ENCODE measurements around the gene RIOK1. TPM values are rescaled to one million over a fixed set of nuclear protein-coding genes. Genes with fewer than 3 reads are reported as not detected.

The RIOK1 gene
- total and polyA plus RNA-seq, 2 of the 8 experiments (the other 6 are each of a cell fraction or from before 2014, with no cell fraction given) = 11.8 to 26.9 TPM

DNA sequence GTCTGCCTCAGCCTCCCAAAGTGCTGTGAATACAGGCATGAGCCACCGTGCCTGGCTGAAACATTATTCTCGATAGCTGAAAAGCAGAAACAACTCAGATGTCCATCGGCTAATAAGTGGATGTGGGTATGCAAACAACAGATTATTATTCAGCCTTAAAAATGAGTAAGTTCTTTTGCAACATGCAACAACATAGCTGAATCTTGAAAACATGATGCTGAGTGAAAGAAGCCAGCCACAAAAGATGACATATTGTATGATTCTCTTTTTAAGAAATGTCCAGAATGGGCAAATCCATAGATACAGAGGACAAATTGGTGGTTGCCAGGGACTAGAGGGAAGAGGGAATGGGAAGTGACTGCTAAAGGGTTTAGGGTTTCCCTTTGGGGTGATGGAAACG, 61.7 kb downstream of the RIOK1 start:
- H3K79me1 ChIP-seq (ENCODE audit: low read depth, low read length) = no peaks in the 10 kb centered on the region
- H2BK120ac ChIP-seq (replicated peaks; ENCODE audit: low read depth, low read length) = no peak overlapping the region
- no peak overlapping the region for H2BK20ac ChIP-seq (ENCODE audit: low read length)
- no peak overlapping the region for H2AFZ ChIP-seq (ENCODE audit: low read length)
- no peak for DNase-seq (ENCODE audit: low read depth in 1 of 2, low spot score in 2 of 2)
- H2BK12ac ChIP-seq (ENCODE audit: low read depth, low read length) = no peak overlapping the region
- H3K23me2 ChIP-seq (ENCODE audit: low read depth, low read length) = peaks cover 5% of the 10 kb centered on the region; the same call in 1 of the 2 replicates
- H2AK5ac ChIP-seq (ENCODE audit: low read depth, low read length) = no peak overlapping the region
- TF ChIP-seq CHD2 (IDR thresholded peaks at IDR 0.05; ENCODE audit: low read length) (no peak), GTF2F1 (IDR thresholded peaks at IDR 0.05; ENCODE audit: borderline replicate concordance, low read depth, low read length) (no peak), ATF2 (IDR thresholded peaks at IDR 0.05; ENCODE audit: low read length) (no peak), RBBP5 (IDR thresholded peaks at IDR 0.05; ENCODE audit: borderline replicate concordance, low read depth, low read length) (no peak), CBX8 (IDR thresholded peaks at IDR 0.05; ENCODE audit: borderline replicate concordance, low read depth, low read length) (no peak), BRCA1 (IDR thresholded peaks at IDR 0.05; ENCODE audit: low read depth, low read length) (no peak), BACH1 (IDR thresholded peaks at IDR 0.05; ENCODE audit: low read length) (no peak), KDM1A (IDR thresholded peaks at IDR 0.05; ENCODE audit: borderline replicate concordance, low read length) (no peak), ASH2L (IDR thresholded peaks at IDR 0.05; ENCODE audit: low read length) (no peak)
- H3K9ac ChIP-seq (replicated peaks in 1 of 4; ENCODE audit: extremely low read depth in 1 of 4, low read depth in 3 of 4, low read length in 3 of 4) = no peak overlapping the region
- H3K79me2 ChIP-seq (ENCODE audit: control insufficient read depth in 1 of 2, insufficient read depth in 2 of 2, low read length in 2 of 2) = no peaks in the 10 kb centered on the region
- H3K36me3 ChIP-seq (ENCODE audit: control insufficient read depth in 2 of 4, insufficient read depth in 4 of 4, low read length in 3 of 4) = no peaks in the 10 kb centered on the region
- no peaks in the 10 kb centered on the region; a peak in 1 of 4 replicates for H3K9me3 ChIP-seq (ENCODE audit: insufficient read depth in 2 of 2, low read depth in 1 of 2, low read length in 1 of 2)
- no peak overlapping the region for H3K14ac ChIP-seq (ENCODE audit: insufficient read length)
- H2BK5ac ChIP-seq (ENCODE audit: low read depth, low read length) = no peak overlapping the region
- no peak for FAIRE-seq
- no peak overlapping the region for H2BK15ac ChIP-seq (ENCODE audit: low read length)
- no peaks in the 10 kb centered on the region for H3K27me3 ChIP-seq (replicated peaks in 1 of 4; ENCODE audit: control insufficient read depth in 3 of 4, extremely low read depth in 1 of 4, insufficient read depth in 3 of 4, low read length in 3 of 4)
- no peak overlapping the region for H3K23ac ChIP-seq (ENCODE audit: insufficient read length)
- H3K4me3 ChIP-seq (ENCODE audit: extremely low read depth in 1 of 4, insufficient read depth in 2 of 4, low read depth in 3 of 4, low read length in 4 of 4) = no peak overlapping the region
- no peak overlapping the region for H3K4ac ChIP-seq (replicated peaks; ENCODE audit: insufficient read length, low read depth, low read length)
- CTCF ChIA-PET (ENCODE audit: partially characterized antibody) = interaction anchor here (0.7 to 1.6 kb wide), 2 partner anchors 10 to 85 kb away, joined by 3 to 4 read pairs; no protein-coding TSS in a partner anchor
- H4K5ac ChIP-seq (ENCODE audit: insufficient read length, low read depth, low read length) = no peak overlapping the region
- 64% methylated on average over 4 of the region's 4 CpGs; no CpG with 5 or more reads in 1 of the 2 experiments for WGBS, 2 experiments (ENCODE audit: extremely low coverage in 1 of 2, insufficient coverage in 1 of 2, insufficient read length in 1 of 2, insufficient replicate concordance in 2 of 2, low coverage in 1 of 2, low lambda C conversion rate in 2 of 2, missing lambda C conversion rate in 1 of 2)
- H4K20me1 ChIP-seq (replicated peaks in 1 of 2; ENCODE audit: control insufficient read depth in 1 of 2, insufficient read depth in 2 of 2, low read length in 2 of 2) = no peaks in the 10 kb centered on the region
- peaks cover 0 to 11% (median 11%) of the 10 kb centered on the region in 4 experiments; a peak in 5 of 7 replicates for H3K4me1 ChIP-seq (replicated peaks in 1 of 4; ENCODE audit: control insufficient read depth in 3 of 4, insufficient read depth in 4 of 4, low read length in 3 of 4)
- no peak overlapping the region for H3K18ac ChIP-seq (ENCODE audit: extremely low read depth, low read length)
- H3K27ac ChIP-seq (ENCODE audit: low read depth, low read length) = no peak overlapping the region
- no peak overlapping the region for H3K4me2 ChIP-seq (ENCODE audit: insufficient read depth in 1 of 2, low read depth in 2 of 2, low read length in 2 of 2)
- POLR2A ChIA-PET (ENCODE audit: partially characterized antibody) = no interaction called here
- H3K56ac ChIP-seq (replicated peaks; ENCODE audit: insufficient read length, low read depth, low read length) = no peak overlapping the region
- H4K8ac ChIP-seq (ENCODE audit: extremely low read depth, insufficient read depth, low read length) = no peak overlapping the region
- H4K91ac ChIP-seq (replicated peaks; ENCODE audit: insufficient read length, low read length) = no peak overlapping the region

All from H1 (cell line).